GM19467 (cell line): ENCODE data around the gene AK4.
"Not testable (repeated sequence)": the region's sequence is repeated elsewhere in the genome, so short reads cannot be mapped to it uniquely, and the experiment has no call there.

Source experiments
- ATAC-seq: cut with Tn5 transposase; IDR thresholded peaks from one replicate; pipeline ENCODE4 v1.9.1; 2021; ENCODE audit warnings: mild to moderate bottlenecking, moderate library complexity; ENCODE audit not compliant: unreplicated experiment

Gene AK4

GRCh38 chr1:65148178-65148547, at the start of gene AK4:
AK4 (plus strand) TSS chr1:65148203; CDS start chr1:65148408, 205 bp downstream.
- not testable (repeated sequence) for ATAC-seq

DNA sequence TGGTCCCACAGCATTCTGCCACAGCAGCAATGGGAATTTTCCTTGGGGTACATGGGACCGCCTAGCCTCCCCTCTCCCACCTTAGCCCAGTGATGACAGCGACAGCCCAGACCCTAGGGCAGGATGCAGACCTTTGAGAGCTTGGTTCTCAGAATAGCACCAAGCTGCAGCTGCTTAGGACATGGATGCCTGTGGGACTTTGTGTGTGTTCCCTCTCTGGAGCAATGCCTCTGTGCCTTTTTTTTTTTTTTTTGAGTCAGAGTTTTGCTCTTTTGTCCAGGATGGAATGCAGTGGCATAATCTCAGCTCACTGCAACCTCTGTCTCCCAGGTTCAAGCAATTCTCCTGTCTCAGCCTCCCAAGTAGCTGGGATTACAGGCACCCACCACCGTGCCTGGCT, 44.2 kb upstream of the AK4 start:
- no peak for ATAC-seq

GRCh38 chr1:65104854-65105534, 43.0 kb upstream of the AK4 start:
- no peak for ATAC-seq

DNA sequence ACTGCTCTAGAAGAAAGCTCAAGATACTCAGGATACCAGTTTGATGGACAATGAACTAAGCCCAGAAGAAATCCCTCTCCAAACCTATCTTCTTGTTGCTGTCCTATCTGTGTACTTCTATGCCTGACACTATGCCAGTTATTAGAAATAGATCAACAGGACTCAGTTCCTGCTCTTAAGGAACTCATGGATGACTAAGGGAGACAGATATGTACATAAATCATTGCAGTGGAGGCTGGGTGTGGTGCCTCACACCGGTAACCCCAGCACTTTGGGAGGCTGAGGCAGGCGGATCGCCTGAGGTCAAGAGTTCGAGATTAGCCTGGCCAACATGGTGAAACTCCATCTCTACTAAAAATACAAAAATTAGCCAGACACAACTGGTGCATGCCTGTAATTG, 42.4 kb upstream of the AK4 start:
- no peak for ATAC-seq

DNA sequence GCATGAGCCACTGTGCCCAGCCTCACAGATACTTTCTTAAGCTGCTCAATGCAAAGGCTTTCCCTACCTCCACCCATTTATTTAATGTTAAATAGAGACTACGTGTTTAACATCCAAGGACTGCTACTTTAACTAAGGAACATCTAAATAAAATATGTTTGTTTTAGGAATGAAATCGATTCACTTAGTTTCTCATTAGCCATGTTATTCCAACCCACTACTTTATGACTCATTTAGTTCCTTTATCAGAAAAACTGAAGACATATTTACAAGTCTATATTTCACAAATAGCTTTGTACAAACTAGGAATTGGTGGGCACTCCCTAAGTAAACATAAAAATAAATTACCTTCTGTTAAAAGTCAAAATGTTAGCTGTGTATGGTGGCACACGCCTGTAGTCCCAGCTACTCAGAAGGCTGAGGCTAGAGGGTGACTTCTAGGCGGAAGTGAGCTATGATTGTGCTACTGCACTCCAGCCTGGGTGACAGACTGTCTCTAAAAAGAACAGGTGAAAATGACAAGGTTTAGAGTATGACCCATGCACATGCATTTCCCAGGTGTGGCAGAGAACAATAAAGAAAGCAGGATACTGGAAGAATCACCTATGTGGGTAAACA, 39.9 kb upstream of the AK4 start:
- no peak for ATAC-seq

- no peak for ATAC-seq
Measured at GRCh38 chr1:65109487-65109886, 38.5 kb upstream of the AK4 start.

DNA sequence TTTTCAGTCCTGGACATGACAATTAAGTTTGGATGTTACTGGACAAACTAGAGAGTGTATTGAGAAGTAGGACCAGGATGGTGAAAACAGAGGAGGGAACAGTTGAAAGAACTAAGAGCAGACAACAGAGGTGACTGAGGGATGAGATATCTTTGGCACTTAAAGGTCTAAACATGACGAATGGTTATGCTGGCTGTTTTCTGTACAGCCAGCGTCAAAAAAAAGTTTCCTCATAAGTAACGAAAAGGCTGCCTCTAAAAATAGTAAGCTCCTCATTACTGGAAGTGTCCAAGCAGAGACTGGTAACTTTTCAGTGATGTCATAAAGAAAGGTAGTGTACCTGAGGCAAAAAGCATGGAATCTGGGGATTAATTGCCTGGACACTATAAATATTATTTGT, 35.2 kb upstream of the AK4 start:
- ATAC-seq = no peak

DNA sequence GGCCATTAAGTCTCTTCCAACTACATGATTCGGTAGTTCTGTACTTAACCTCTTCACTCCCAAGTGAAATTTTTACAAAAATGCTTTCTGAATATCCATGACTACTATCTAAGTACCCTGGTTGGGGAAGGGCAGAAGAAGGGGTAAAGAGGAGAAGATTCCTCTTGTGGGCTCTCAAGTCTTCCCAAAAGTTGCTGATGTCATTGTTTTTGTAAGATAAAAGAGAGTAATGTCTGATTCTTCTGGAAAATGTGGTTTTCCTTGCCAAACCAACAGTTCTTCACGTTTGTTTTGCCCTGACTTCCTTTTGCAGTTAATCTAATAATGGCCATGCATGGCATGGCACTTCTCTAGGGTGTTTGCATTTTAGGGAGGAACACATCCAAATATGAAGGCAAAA, 34.7 kb upstream of the AK4 start:
- ATAC-seq = no peak

- ATAC-seq = no peak
Measured at GRCh38 chr1:65114322-65114721, 33.7 kb upstream of the AK4 start.

GRCh38 chr1:65119951-65120350, 28.1 kb upstream of the AK4 start:
- ATAC-seq = no peak

GRCh38 chr1:65129104-65129503, 18.9 kb upstream of the AK4 start:
- ATAC-seq = not testable (repeated sequence)

- no peak for ATAC-seq
Measured at GRCh38 chr1:65138524-65138923, 9.5 kb upstream of the AK4 start.

DNA sequence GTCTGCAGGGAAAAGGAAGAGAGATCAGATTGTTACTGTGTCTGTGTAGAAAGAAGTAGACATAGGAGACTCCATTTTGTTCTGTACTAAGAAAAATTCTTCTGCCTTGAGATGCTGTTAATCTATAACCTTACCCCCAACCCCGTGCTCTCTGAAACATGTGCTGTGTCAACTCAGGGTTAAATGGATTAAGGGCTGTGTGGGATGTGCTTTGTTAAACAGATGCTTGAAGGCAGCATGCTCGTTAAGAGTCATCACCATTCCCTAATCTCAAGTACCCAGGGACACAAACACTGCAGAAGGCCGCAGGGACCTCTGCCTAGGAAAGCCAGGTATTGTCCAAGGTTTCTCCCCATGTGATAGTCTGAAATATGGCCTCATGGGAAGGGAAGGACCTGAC, 8.2 kb upstream of the AK4 start:
- not testable (repeated sequence) for ATAC-seq

- no peak for ATAC-seq
Measured at GRCh38 chr1:65141394-65141793, 6.6 kb upstream of the AK4 start.

- no peak for ATAC-seq
Measured at GRCh38 chr1:65141918-65142317, 6.1 kb upstream of the AK4 start.

DNA sequence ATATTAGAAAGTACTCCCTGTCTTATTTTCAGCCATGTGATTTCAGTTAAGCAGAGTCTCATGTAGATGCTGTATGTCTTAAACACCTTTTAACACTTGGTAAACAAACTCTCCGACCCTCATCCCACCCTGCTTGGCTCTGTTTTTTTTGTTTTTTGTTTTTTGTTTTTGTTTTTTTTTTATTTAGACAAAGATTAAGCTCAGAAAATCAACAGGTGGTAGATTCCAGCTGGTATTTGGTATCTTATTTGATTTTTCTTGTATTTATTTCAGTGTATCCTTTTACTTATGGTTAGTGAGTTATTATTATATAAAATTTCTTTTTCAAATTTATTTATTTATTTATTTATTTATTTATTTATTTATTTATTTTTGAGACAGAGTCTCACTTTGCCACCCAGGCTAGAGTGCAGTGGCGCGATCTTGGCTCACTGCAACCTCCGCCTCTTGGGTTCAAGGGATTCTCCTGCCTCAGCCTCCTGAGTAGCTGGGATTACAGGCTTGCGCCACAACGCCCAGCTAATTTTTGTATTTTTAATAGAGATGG, 4.8 kb upstream of the AK4 start:
- ATAC-seq = not testable (repeated sequence)

GRCh38 chr1:65146908-65147423, 1.0 kb upstream of the AK4 start:
- no peak for ATAC-seq

DNA sequence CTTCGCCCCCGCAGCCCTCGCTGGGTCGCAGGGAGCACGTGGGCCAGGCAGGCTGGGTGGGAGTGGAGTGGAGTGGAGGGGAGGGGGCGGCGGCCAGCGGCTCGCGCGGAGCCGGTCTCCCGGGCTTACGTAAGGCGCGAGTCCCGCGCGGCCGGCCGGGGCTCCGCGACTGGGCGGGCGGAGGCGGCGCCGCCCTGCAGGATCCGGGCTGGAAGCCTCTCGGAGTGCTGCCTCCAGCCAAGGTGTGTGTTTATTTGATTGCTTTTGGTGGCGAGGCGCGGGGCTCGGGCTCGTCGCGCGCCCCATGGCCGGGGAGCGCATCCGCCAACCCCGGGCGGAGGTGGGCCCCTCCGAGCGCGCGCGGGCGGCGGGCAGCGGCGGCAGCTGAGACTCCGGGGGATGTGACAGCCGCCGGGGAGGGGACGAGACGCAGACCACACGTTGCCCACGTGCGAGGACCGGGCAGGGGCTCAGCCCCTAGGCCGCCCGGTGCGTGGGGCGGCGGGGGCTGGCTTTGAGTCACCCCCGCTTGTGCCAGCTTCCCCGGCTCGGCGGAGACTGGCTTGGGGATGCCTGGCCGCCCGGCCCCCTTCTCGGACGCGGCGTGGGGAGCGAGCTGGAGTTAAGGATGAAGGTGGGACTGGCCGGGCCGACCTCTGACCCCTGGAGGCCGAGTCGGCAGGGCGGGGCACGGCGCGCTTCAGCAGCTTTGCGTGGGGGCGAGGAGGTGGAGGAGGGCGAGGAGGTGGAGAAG, 402 bp upstream of the AK4 start:
- peak; percentile 42 for ATAC-seq

DNA sequence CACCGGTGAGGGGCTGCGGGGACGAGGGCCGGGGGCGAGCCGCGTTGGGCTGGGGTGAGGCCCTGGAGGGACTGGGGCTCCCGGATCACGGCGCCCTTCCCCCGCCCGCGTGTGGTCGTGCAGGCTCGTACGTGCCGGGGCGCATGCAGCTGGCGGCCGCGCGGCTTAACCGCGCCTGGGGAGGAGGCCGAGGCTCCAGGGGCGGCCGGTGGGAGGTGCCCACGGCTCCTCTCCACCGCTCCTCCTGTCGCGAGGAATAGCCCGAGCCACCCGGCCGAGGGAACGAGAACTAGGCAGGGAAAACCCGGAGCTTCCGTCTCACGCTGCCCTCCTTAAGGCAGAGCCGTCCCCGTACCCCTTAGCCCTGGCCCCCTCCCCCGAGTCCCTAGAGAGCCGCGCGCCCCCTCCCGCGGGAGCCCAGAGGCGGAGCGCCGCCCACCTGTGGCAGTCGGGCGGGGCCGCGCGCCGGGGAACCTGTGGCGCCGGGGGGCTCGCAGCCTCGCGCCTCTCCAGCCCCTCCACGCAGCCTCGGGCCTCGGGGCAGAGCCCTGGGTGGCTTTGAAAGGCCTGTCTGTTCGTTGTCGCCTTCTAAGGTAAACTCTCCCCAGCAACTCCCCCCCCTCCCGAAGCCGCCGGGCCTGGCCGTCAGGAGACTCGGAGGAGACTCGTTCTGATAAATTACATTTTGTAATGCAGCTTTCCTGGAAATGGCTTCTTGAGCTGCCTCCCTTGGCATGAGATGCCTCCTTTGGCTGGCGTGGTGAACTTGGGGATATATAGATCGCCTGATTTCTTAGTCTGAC, 746 bp downstream of the AK4 start:
- no peak for ATAC-seq

DNA sequence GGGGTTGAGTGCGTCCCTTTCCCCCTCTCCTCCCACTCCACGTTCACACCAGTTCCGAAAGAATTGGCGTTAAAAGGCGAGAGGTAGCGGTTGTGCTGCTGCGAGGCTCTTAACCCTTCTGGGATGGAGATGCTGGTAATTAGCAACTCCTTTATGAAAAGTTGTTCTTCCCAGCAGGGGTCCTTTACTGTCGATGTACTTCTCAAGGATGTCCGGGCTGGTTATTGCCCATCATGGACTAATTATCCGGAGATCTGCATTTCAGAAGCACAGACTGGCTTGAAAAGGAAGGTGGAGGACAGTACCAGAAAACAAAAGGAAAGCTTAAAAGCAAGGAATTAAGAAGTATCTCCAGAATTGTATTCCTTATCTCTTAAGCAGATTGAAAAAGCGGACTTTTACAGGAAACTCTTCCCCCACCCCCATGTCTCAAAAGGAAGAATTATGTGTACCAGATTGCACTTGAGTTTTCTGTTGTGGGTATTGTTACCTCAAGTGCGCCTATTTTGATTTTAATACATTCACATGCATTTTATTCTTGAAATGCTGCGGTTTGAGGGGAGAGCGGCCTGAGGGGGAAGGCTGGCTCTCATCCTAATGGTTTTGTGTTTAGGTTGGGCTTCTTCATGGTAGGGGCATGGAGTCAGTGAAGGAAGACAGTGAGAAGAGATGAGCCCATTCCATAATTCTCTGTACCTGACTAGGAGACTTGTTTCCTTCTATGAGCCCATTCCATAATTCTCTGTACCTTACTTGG, 1.5 kb downstream of the AK4 start:
- no peak for ATAC-seq
